ENCODE results near the gene YBX3. TPM values are rescaled to one million over a fixed set of nuclear protein-coding genes. Genes with fewer than 3 reads are reported as not detected.

Gene YBX3
- polyA plus RNA-seq, 6 donors from 2014 or later, result 198 to 630 (median 365) TPM

- Mint-ChIP-seq H3K27ac (peak overlapping the region; percentile 26 to 100 (median 68)), H3K4me1 (peaks cover 20 to 31% (median 30%) of the 10 kb centered on the region in 3 donors), H3K36me3 (peaks cover 5 to 10% of the 10 kb centered on the region in 2 donors), H3K4me3 (peak overlapping the region in 2 of 8 donors; percentile 9 to 35), H3K27me3 (no peaks in the 10 kb centered on the region), H3K9me3 (peaks cover 0 to 2% (median 0%) of the 10 kb centered on the region in 7 donors)
- DNase-seq, result no peak
- ATAC-seq (ENCODE audit: low read depth in 2 of 2), result no peak
These were observed 4.8 kb downstream of the YBX3 start for GRCh38 chr12:10718279-10718821.

- Mint-ChIP-seq H3K27ac (peak overlapping the region in 3 of 6 donors; percentile 50 to 88 (median 54)), H3K27me3 (no peaks in the 10 kb centered on the region), H3K4me1 (peaks cover 19 to 30% (median 29%) of the 10 kb centered on the region in 3 donors), H3K9me3 (peaks cover 0 to 2% (median 0%) of the 10 kb centered on the region in 7 donors), H3K36me3 (peaks cover 8 to 10% of the 10 kb centered on the region in 2 donors), H3K4me3 (no peak overlapping the region)
- no peak for ATAC-seq (ENCODE audit: low read depth in 2 of 2)
- no peak for DNase-seq
These were observed 5.7 kb downstream of the YBX3 start for GRCh38 chr12:10717410-10717809.

- peak overlapping the region; percentile 16 to 88 (median 52) for H3K27ac Mint-ChIP-seq
- H3K36me3 Mint-ChIP-seq, result peaks cover 14 to 15% of the 10 kb centered on the region in 2 donors
- H3K27me3 Mint-ChIP-seq, result no peaks in the 10 kb centered on the region
- H3K4me3 Mint-ChIP-seq, result no peak overlapping the region
- no peak for DNase-seq
- ATAC-seq (ENCODE audit: low read depth in 2 of 2), result no peak
- no peaks in the 10 kb centered on the region for H3K9me3 Mint-ChIP-seq
- H3K4me1 Mint-ChIP-seq, result peaks cover 13 to 25% (median 23%) of the 10 kb centered on the region in 3 donors
These were observed 6.3 kb downstream of the YBX3 start for GRCh38 chr12:10716704-10717315.

- peak overlapping the region in 5 of 6 donors; percentile 3 to 88 (median 58) for H3K27ac Mint-ChIP-seq
- H3K9me3 Mint-ChIP-seq, result no peaks in the 10 kb centered on the region
- H3K36me3 Mint-ChIP-seq, result peaks cover 18 to 19% of the 10 kb centered on the region in 2 donors
- no peak overlapping the region for H3K4me3 Mint-ChIP-seq
- no peaks in the 10 kb centered on the region for H3K27me3 Mint-ChIP-seq
- DNase-seq (no peak), ATAC-seq (ENCODE audit: low read depth in 2 of 2) (no peak)
- H3K4me1 Mint-ChIP-seq, result peaks cover 13 to 24% (median 23%) of the 10 kb centered on the region in 3 donors
These were observed 6.8 kb downstream of the YBX3 start for GRCh38 chr12:10716277-10716676.

- no peak for ATAC-seq (ENCODE audit: low read depth in 2 of 2)
- Mint-ChIP-seq H3K36me3 (peaks cover 18 to 20% of the 10 kb centered on the region in 2 donors), H3K27me3 (no peaks in the 10 kb centered on the region), H3K4me1 (peaks cover 8 to 17% (median 16%) of the 10 kb centered on the region in 3 donors), H3K9me3 (no peaks in the 10 kb centered on the region), H3K27ac (peak overlapping the region in 2 of 6 donors; percentile 50 to 76), H3K4me3 (no peak overlapping the region)
- no peak for DNase-seq
These were observed 7.6 kb downstream of the YBX3 start for GRCh38 chr12:10715491-10715890.

GRCh38 chr12:10709808-10710207 lies 13.3 kb downstream of the YBX3 start:
- Mint-ChIP-seq H3K4me1 (peaks cover 25 to 35% (median 28%) of the 10 kb centered on the region in 3 donors), H3K9me3 (no peaks in the 10 kb centered on the region), H3K4me3 (peak overlapping the region in 4 of 8 donors; percentile 17 to 75 (median 48)), H3K27ac (peak overlapping the region in 5 of 6 donors; percentile 59 to 95 (median 81)), H3K36me3 (peaks cover 26 to 39% of the 10 kb centered on the region in 2 donors), H3K27me3 (no peaks in the 10 kb centered on the region)
- DNase-seq (no peak), ATAC-seq (ENCODE audit: low read depth in 2 of 2) (peak in 1 of 2 donors; percentile 5)

GRCh38 chr12:10708862-10709261 lies 14.3 kb downstream of the YBX3 start:
- ATAC-seq (ENCODE audit: low read depth in 2 of 2) (peak; percentile 66), DNase-seq (peak; percentile 25)
- peaks cover 25 to 35% (median 28%) of the 10 kb centered on the region in 3 donors for H3K4me1 Mint-ChIP-seq
- H3K27me3 Mint-ChIP-seq, result no peaks in the 10 kb centered on the region
- H3K4me3 Mint-ChIP-seq, result peak overlapping the region in 7 of 8 donors; percentile 5 to 75 (median 58)
- H3K36me3 Mint-ChIP-seq, result peaks cover 26 to 39% of the 10 kb centered on the region in 2 donors
- no peaks in the 10 kb centered on the region for H3K9me3 Mint-ChIP-seq
- peak overlapping the region; percentile 33 to 95 (median 60) for H3K27ac Mint-ChIP-seq

- DNase-seq (no peak), ATAC-seq (ENCODE audit: low read depth in 2 of 2) (no peak)
- Mint-ChIP-seq H3K27ac (no peak overlapping the region), H3K4me3 (no peak overlapping the region), H3K9me3 (no peaks in the 10 kb centered on the region), H3K27me3 (no peaks in the 10 kb centered on the region), H3K36me3 (peaks cover 16 to 31% of the 10 kb centered on the region in 2 donors), H3K4me1 (peaks cover 20 to 35% (median 25%) of the 10 kb centered on the region in 3 donors)
These were observed 17.5 kb downstream of the YBX3 start for GRCh38 chr12:10705655-10706054.

GRCh38 chr12:10701843-10702242 lies 21.3 kb downstream of the YBX3 start:
- H3K36me3 Mint-ChIP-seq, result peaks cover 3 to 19% of the 10 kb centered on the region in 2 donors
- DNase-seq (no peak), ATAC-seq (ENCODE audit: low read depth in 2 of 2) (no peak)
- H3K4me3 Mint-ChIP-seq, result no peak overlapping the region
- H3K4me1 Mint-ChIP-seq, result peaks cover 0 to 10% (median 4%) of the 10 kb centered on the region in 3 donors
- H3K9me3 Mint-ChIP-seq, result no peaks in the 10 kb centered on the region
- peak overlapping the region in 2 of 6 donors; percentile 26 to 56 for H3K27ac Mint-ChIP-seq
- H3K27me3 Mint-ChIP-seq, result no peaks in the 10 kb centered on the region

GRCh38 chr12:10701131-10701681 lies 21.9 kb downstream of the YBX3 start:
- Mint-ChIP-seq H3K27me3 (no peaks in the 10 kb centered on the region), H3K4me1 (peaks cover 0 to 6% (median 4%) of the 10 kb centered on the region in 3 donors), H3K36me3 (peaks cover 0 to 19% of the 10 kb centered on the region in 2 donors), H3K27ac (peak overlapping the region in 4 of 6 donors; percentile 26 to 81 (median 56)), H3K9me3 (no peaks in the 10 kb centered on the region), H3K4me3 (peak overlapping the region in 1 of 8 donors; percentile 35)
- no peak for ATAC-seq (ENCODE audit: low read depth in 2 of 2)
- DNase-seq, result no peak

- Mint-ChIP-seq H3K4me3 (no peak overlapping the region), H3K27ac (peak overlapping the region in 1 of 6 donors; percentile 47), H3K4me1 (peaks cover 0 to 4% (median 4%) of the 10 kb centered on the region in 3 donors), H3K36me3 (peaks cover 0 to 19% of the 10 kb centered on the region in 2 donors), H3K27me3 (no peaks in the 10 kb centered on the region), H3K9me3 (no peaks in the 10 kb centered on the region)
- DNase-seq (no peak), ATAC-seq (ENCODE audit: low read depth in 2 of 2) (no peak)
These were observed 22.5 kb downstream of the YBX3 start for GRCh38 chr12:10700581-10700980.

GRCh38 chr12:10697862-10698261 lies 25.3 kb downstream of the YBX3 start:
- Mint-ChIP-seq H3K9me3 (no peaks in the 10 kb centered on the region), H3K27me3 (no peaks in the 10 kb centered on the region), H3K4me1 (peaks cover 0 to 4% (median 4%) of the 10 kb centered on the region in 3 donors), H3K36me3 (peaks cover 0 to 19% of the 10 kb centered on the region in 2 donors), H3K27ac (peak overlapping the region in 1 of 6 donors; percentile 68), H3K4me3 (no peak overlapping the region)
- DNase-seq (no peak), ATAC-seq (ENCODE audit: low read depth in 2 of 2) (no peak)

- Mint-ChIP-seq H3K9me3 (no peaks in the 10 kb centered on the region), H3K4me3 (no peak overlapping the region), H3K36me3 (peaks cover 0 to 19% of the 10 kb centered on the region in 2 donors), H3K4me1 (peaks cover 0 to 4% (median 4%) of the 10 kb centered on the region in 3 donors), H3K27ac (peak overlapping the region in 2 of 6 donors; percentile 36 to 89), H3K27me3 (no peaks in the 10 kb centered on the region)
- no peak for DNase-seq
- ATAC-seq (ENCODE audit: low read depth in 2 of 2), result no peak
These were observed 26.0 kb downstream of the YBX3 start for GRCh38 chr12:10697156-10697555.
